Body of pancreas (tissue), 4 donors: ENCODE results near the gene CACNA1C. TPM values are rescaled to one million over a fixed set of nuclear protein-coding genes. Genes with fewer than 3 reads are reported as not detected.

Experiments
- ATAC-seq: fragments of 150-250 bp; one replicate; pipeline ENCODE4 v1.9.1; 2016
- DNase-seq, 4 donors: peaks; one replicate each; pipeline ENCODE4 v3.0.0-alpha.2; 2019
- H3K27ac ChIP-seq, 4 donors: fragments of 200-600 bp; sonication (generic); 1 replicate in 3 of 4; 2 replicates in 1 of 4; pipeline versions ENCODE4 v1.5.1 to v1.6.1; 2016 to 2019; ENCODE audit warnings: mild to moderate bottlenecking in 1 of 4, mixed read lengths in 1 of 4, moderate library complexity in 1 of 4
- H3K27me3 ChIP-seq, 2 donors: fragments of 200-600 bp; sonication (generic); one replicate each; pipeline ENCODE4 v1.6.0; 2016; ENCODE audit warnings: mild to moderate bottlenecking in 1 of 2
- H3K36me3 ChIP-seq, 2 donors: fragments of 200-600 bp; sonication (generic); replicated peaks in 1 of 2; 2 replicates each; pipeline ENCODE4 v1.5.1; 2016; ENCODE audit warnings: low read depth in 2 of 2; ENCODE audit not compliant: insufficient read depth in 1 of 2
- H3K4me1 ChIP-seq: fragments of 200-600 bp; sonication (generic); one replicate; pipeline ENCODE4 v1.6.0; 2016
- H3K4me3 ChIP-seq, 2 donors: fragments of 200-600 bp; sonication (generic); 1 replicate in 1 of 2; 2 replicates in 1 of 2; pipeline ENCODE4 v1.5.1; 2016 to 2019
- H3K9me3 ChIP-seq, 3 donors: fragments of 200-600 bp; sonication (generic); 1 replicate in 2 of 3; 2 replicates in 1 of 3; pipeline ENCODE4 v1.5.1; 2016
- POLR2A ChIP-seq, 3 donors: fragments of 450-650 bp; IDR thresholded peaks; one replicate each; pipeline ENCODE4 v1.6.1; 2016; ENCODE audit warnings: antibody characterized with exemption in 3 of 3, mild to moderate bottlenecking in 2 of 3
- WGBS, 2 donors: methylation state at CpG; one replicate each; pipeline ENCODE4 v1.1.5; 2017; 5-methylcytosine and 5-hydroxymethylcytosine counted together
- intact Hi-C: fragments of 100-400 bp; cut with DNase I; formaldehyde crosslinking; loops from one replicate; pipeline ENCODE4 v1.15.1; 2023
- total RNA-seq, 2 donors: library from RNA; depleted of rRNA; stranded (reverse); fragments of >200 nt; gene quantifications; one replicate each; pipeline ENCODE4 v1.1.0, GENCODE V29; 2016
- TF ChIP-seq, protein P1 (sequence below), 7 experiments: fragments of 450-650 bp in 4 of 7; fragments of 200-600 bp in 3 of 7; sonication (generic) in 3 of 7; IDR thresholded peaks; one replicate each; pipeline ENCODE4 v1.5.1; 2016 to 2019; ENCODE audit warnings: antibody characterized with exemption in 7 of 7

Gene CACNA1C
- total RNA-seq, 2 donors from 2014 or later = 2.3 to 4.4 TPM

GRCh38 chr12:2412305-2412643, 359.5 kb downstream of the CACNA1C start:
- TF ChIP-seq POLR2A (IDR thresholded peaks at IDR 0.05) = no peak
- TF ChIP-seq, protein P1, sequence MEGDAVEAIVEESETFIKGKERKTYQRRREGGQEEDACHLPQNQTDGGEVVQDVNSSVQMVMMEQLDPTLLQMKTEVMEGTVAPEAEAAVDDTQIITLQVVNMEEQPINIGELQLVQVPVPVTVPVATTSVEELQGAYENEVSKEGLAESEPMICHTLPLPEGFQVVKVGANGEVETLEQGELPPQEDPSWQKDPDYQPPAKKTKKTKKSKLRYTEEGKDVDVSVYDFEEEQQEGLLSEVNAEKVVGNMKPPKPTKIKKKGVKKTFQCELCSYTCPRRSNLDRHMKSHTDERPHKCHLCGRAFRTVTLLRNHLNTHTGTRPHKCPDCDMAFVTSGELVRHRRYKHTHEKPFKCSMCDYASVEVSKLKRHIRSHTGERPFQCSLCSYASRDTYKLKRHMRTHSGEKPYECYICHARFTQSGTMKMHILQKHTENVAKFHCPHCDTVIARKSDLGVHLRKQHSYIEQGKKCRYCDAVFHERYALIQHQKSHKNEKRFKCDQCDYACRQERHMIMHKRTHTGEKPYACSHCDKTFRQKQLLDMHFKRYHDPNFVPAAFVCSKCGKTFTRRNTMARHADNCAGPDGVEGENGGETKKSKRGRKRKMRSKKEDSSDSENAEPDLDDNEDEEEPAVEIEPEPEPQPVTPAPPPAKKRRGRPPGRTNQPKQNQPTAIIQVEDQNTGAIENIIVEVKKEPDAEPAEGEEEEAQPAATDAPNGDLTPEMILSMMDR (IDR thresholded peaks at IDR 0.05) = no peak
- H3K4me1 ChIP-seq = no peaks in the 10 kb centered on the region
- H3K27ac ChIP-seq = no peak overlapping the region
- 29 to 34% methylated on average over 9 of the region's 9 CpGs for WGBS, 2 donors
- no peaks in the 10 kb centered on the region for H3K9me3 ChIP-seq
- H3K36me3 ChIP-seq = no peaks in the 10 kb centered on the region
- no peaks in the 10 kb centered on the region for H3K27me3 ChIP-seq
- H3K4me3 ChIP-seq = no peak overlapping the region
- intact Hi-C loops = no loop called here
- DNase-seq (no peak), ATAC-seq (no peak)

DNA sequence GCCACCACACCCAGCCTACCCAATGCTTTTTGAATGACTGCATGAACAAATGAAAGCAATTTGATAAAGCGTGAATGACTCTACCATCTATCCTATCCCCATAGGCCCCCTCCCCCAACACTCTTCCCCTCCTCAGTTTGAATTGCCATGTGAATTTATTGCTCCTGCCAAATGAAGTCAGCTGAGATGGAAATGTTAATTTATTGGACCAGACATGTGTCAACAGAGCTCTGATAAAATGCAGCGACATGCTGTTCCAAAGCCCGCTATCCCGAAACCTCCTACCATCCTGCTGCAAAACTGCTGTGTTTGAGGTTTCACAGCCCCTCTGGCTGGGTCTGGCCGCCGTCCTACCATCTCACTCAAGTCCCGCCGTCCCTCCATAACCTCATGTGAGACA, 360.5 kb downstream of the CACNA1C start:
- H3K27me3 ChIP-seq = no peaks in the 10 kb centered on the region
- no peak overlapping the region for H3K27ac ChIP-seq
- DNase-seq (no peak), ATAC-seq (no peak)
- H3K9me3 ChIP-seq = no peaks in the 10 kb centered on the region
- no peak overlapping the region for H3K4me3 ChIP-seq
- TF ChIP-seq POLR2A (IDR thresholded peaks at IDR 0.05) = no peak
- TF ChIP-seq, protein P1 (IDR thresholded peaks at IDR 0.05) = no peak
- H3K36me3 ChIP-seq = no peaks in the 10 kb centered on the region
- WGBS, 2 donors = 86 to 89% methylated on average over 8 of the region's 8 CpGs
- intact Hi-C loops = no loop called here
- no peaks in the 10 kb centered on the region for H3K4me1 ChIP-seq

DNA sequence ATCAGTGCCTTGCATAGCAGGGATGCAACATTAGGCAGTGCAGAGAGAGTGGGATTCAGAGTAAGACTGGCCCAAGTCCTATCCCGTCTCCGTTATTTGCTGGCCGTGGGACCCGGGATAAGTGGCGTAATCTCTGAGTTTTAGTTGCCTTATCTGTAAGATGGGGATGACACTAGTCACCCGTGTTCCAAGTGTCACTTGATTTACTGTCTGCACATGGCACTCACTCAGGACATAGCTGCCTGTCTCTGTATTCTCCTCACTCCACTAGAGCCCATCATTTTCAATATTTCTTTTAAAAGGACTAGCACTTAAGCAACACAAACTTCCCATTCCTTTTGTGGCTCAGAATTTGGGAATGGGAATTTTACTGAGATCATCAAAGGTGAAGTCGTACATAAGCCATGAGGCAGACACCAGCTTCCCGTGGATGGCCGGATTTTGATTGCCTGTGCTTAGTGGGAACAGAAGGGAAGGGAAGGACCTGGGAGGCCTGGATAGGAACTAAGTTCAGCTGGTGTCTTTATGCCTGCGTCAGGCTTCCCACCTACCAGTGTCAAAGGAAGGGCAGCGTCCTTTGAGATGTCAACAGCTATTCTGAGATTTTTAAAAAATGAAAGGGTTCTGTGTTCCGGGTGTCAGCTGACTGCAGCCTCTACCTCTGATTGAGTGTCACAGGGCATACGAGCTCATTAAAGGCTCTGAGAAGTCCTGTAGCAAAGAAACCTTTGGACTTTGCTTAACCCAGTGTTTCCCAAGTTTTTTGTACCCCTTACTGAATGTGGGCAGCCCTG, 361.4 kb downstream of the CACNA1C start:
- ATAC-seq = no peak
- intact Hi-C loops = no loop called here
- Histone ChIP-seq H3K27me3 (no peaks in the 10 kb centered on the region), H3K36me3 (no peaks in the 10 kb centered on the region), H3K4me1 (no peaks in the 10 kb centered on the region), H3K4me3 (no peak overlapping the region), H3K27ac (no peak overlapping the region), H3K9me3 (no peaks in the 10 kb centered on the region)
- TF ChIP-seq, protein P1 (IDR thresholded peaks at IDR 0.05) = no peak
- no peak for TF ChIP-seq POLR2A (IDR thresholded peaks at IDR 0.05)
- no peak for DNase-seq
- WGBS, 2 donors = 66 to 71% methylated on average over 13 of the region's 13 CpGs

GRCh38 chr12:2414810-2415567, 362.2 kb downstream of the CACNA1C start:
- intact Hi-C loops = no loop called here
- no peaks in the 10 kb centered on the region for H3K27me3 ChIP-seq
- no peak for ATAC-seq
- no peaks in the 10 kb centered on the region for H3K36me3 ChIP-seq
- TF ChIP-seq POLR2A (IDR thresholded peaks at IDR 0.05) = no peak
- TF ChIP-seq, protein P1 (IDR thresholded peaks at IDR 0.05) = no peak
- WGBS, 2 donors = 80 to 85% methylated on average over 17 to 19 of the region's 19 CpGs
- no peak overlapping the region for H3K27ac ChIP-seq
- H3K4me3 ChIP-seq = no peak overlapping the region
- no peaks in the 10 kb centered on the region for H3K4me1 ChIP-seq
- DNase-seq = no peak
- H3K9me3 ChIP-seq = no peaks in the 10 kb centered on the region
